ENCODE measurements around the gene MAST2.

DNA sequence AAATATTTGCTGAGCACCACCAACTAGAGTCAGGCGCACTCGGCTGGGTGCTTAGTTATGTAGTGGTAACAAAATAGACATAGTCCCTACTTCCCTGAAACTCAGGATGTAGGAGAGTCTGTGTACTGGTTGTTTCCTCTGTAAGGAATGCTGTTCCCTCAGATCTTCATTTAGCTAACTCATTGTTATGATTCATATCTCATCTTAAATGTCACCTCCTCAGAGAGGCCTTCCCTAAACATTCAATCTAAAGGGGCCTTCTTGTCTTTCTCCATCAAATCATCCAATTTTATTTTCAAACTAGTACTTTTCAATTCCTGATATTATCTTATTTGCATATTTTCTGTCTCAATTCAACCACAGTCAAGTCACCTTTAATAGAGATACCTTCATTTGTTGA lies 196.1 kb downstream of the MAST2 start:
- TF ChIP-seq, protein P1, sequence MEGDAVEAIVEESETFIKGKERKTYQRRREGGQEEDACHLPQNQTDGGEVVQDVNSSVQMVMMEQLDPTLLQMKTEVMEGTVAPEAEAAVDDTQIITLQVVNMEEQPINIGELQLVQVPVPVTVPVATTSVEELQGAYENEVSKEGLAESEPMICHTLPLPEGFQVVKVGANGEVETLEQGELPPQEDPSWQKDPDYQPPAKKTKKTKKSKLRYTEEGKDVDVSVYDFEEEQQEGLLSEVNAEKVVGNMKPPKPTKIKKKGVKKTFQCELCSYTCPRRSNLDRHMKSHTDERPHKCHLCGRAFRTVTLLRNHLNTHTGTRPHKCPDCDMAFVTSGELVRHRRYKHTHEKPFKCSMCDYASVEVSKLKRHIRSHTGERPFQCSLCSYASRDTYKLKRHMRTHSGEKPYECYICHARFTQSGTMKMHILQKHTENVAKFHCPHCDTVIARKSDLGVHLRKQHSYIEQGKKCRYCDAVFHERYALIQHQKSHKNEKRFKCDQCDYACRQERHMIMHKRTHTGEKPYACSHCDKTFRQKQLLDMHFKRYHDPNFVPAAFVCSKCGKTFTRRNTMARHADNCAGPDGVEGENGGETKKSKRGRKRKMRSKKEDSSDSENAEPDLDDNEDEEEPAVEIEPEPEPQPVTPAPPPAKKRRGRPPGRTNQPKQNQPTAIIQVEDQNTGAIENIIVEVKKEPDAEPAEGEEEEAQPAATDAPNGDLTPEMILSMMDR (IDR thresholded peaks at IDR 0.05) = no peak
- no peak for TF ChIP-seq POLR2A (IDR thresholded peaks at IDR 0.05)
